Fibroblast of skin of right biceps (primary cell): ENCODE measurements around the gene EMP2.
"Not testable (repeated sequence)": the region's sequence is repeated elsewhere in the genome, so short reads cannot be mapped to it uniquely, and the experiment has no call there.

Experiments
- DNase-seq: peaks from one replicate; pipeline ENCODE4 v3.0.0-alpha.2; 2013

The EMP2 gene

GRCh38 chr16:10547708-10548107, 32.7 kb downstream of the EMP2 start:
- no peak for DNase-seq

GRCh38 chr16:10543231-10543977, 37.0 kb downstream of the EMP2 start:
- DNase-seq: no peak

- no peak for DNase-seq
These were observed 39.0 kb downstream of the EMP2 start for GRCh38 chr16:10541366-10541765.

- no peak for DNase-seq
These were observed 40.6 kb downstream of the EMP2 start for GRCh38 chr16:10539793-10540192.

GRCh38 chr16:10539236-10539635, 41.2 kb downstream of the EMP2 start:
- no peak for DNase-seq

- no peak for DNase-seq
These were observed 41.8 kb downstream of the EMP2 start for GRCh38 chr16:10538583-10538982.

GRCh38 chr16:10537946-10538345, 42.5 kb downstream of the EMP2 start:
- no peak for DNase-seq

GRCh38 chr16:10536814-10537389, 43.5 kb downstream of the EMP2 start:
- DNase-seq: no peak

GRCh38 chr16:10536328-10536727, 44.1 kb downstream of the EMP2 start:
- not testable (repeated sequence) for DNase-seq

GRCh38 chr16:10535461-10535860, 44.9 kb downstream of the EMP2 start:
- DNase-seq: no peak

GRCh38 chr16:10534748-10535147, 45.6 kb downstream of the EMP2 start:
- DNase-seq: no peak

- DNase-seq: not testable (repeated sequence)
These were observed 46.8 kb downstream of the EMP2 start for GRCh38 chr16:10533612-10534011.

- no peak for DNase-seq
These were observed 48.8 kb downstream of the EMP2 start for GRCh38 chr16:10531582-10531981.

GRCh38 chr16:10530685-10531084, 49.7 kb downstream of the EMP2 start:
- DNase-seq: no peak

GRCh38 chr16:10529895-10530669, 50.3 kb downstream of the EMP2 start:
- no peak for DNase-seq

- DNase-seq: no peak
These were observed 51.8 kb downstream of the EMP2 start for GRCh38 chr16:10528635-10529034.

- no peak for DNase-seq
These were observed 53.4 kb downstream of the EMP2 start for GRCh38 chr16:10526962-10527361.

- DNase-seq: no peak
These were observed 55.1 kb downstream of the EMP2 start for GRCh38 chr16:10525214-10525825.

GRCh38 chr16:10522966-10523365, 57.4 kb downstream of the EMP2 start:
- no peak for DNase-seq

- DNase-seq: peak; percentile 62
These were observed 58.6 kb downstream of the EMP2 start for GRCh38 chr16:10521681-10522274.

GRCh38 chr16:10520869-10521578, 59.4 kb downstream of the EMP2 start:
- DNase-seq: no peak
